HL-60 (cell line): ENCODE results near the gene HK1.
A peak's percentile ranks its signal among the peaks of the same experiment; 100 is the strongest.

Experiments
- DNase-seq, 2 experiments: peaks; one replicate each; pipeline ENCODE4 v3.0.0-alpha.2; 2010 to 2020; ENCODE audit warnings: low read depth in 1 of 2, low spot score in 1 of 2
- H3K27ac ChIP-seq: fragments of 250-450 bp; sonication (Bioruptor Pico); replicated peaks from 2 replicates; pipeline ENCODE4 v1.5.1; 2020; ENCODE audit warnings: mild to moderate bottlenecking, moderate library complexity
- H3K27me3 ChIP-seq: fragments of 250-450 bp; sonication (Bioruptor Pico); 2 replicates; pipeline ENCODE4 v1.5.1; 2021; ENCODE audit warnings: mild to moderate bottlenecking, moderate library complexity; ENCODE audit not compliant: insufficient read depth, poor library complexity, severe bottlenecking
- H3K4me3 ChIP-seq: replicated peaks from 2 replicates; pipeline ENCODE4 v1.5.1; 2011; ENCODE audit warnings: mild to moderate bottlenecking, control low read depth, low read length; ENCODE audit not compliant: insufficient read depth
- CTCF ChIP-seq: IDR thresholded peaks from one replicate; pipeline ENCODE4 v1.5.1; 2011; ENCODE audit warnings: low read length, control low read depth, inconsistent platforms; ENCODE audit not compliant: insufficient read depth
- GABPA ChIP-seq: IDR thresholded peaks from 2 replicates; pipeline ENCODE4 v1.6.1; 2012; ENCODE audit warnings: low read depth
- POLR2AphosphoS5 ChIP-seq: IDR thresholded peaks from 2 replicates; pipeline ENCODE4 v1.6.1; 2012; ENCODE audit warnings: low read depth
- REST ChIP-seq: IDR thresholded peaks from 2 replicates; pipeline ENCODE4 v1.6.1; 2012; ENCODE audit warnings: low read depth; ENCODE audit not compliant: insufficient replicate concordance
- SPI1 ChIP-seq: IDR thresholded peaks from 2 replicates; pipeline ENCODE4 v1.6.1; 2012; ENCODE audit warnings: low read depth, mild to moderate bottlenecking, borderline replicate concordance

HK1 gene

DNA sequence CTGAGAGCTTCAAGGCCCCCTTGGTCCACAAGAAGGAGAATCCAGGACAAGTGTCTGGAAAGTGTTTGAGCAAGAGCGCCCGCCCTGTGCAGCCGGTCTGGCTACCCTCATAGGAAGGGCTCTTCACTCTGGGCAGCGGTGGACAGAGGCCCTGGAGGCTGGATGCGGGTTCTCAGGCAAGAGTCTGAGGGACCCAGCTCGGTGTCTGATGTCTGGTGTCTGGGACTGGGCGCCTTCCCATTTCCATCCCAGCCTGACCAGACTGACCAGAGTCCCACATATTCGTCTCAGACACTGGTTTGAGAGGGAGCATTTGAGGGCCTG, 59.8 kb downstream of the HK1 start:
- Histone ChIP-seq H3K27ac (peak overlapping the region; percentile 42), H3K4me3 (no peak overlapping the region), H3K27me3 (no peaks in the 10 kb centered on the region)
- TF ChIP-seq CTCF (no peak), SPI1 (no peak), GABPA (no peak), POLR2AphosphoS5 (no peak), REST (no peak)
- no peak for DNase-seq

DNA sequence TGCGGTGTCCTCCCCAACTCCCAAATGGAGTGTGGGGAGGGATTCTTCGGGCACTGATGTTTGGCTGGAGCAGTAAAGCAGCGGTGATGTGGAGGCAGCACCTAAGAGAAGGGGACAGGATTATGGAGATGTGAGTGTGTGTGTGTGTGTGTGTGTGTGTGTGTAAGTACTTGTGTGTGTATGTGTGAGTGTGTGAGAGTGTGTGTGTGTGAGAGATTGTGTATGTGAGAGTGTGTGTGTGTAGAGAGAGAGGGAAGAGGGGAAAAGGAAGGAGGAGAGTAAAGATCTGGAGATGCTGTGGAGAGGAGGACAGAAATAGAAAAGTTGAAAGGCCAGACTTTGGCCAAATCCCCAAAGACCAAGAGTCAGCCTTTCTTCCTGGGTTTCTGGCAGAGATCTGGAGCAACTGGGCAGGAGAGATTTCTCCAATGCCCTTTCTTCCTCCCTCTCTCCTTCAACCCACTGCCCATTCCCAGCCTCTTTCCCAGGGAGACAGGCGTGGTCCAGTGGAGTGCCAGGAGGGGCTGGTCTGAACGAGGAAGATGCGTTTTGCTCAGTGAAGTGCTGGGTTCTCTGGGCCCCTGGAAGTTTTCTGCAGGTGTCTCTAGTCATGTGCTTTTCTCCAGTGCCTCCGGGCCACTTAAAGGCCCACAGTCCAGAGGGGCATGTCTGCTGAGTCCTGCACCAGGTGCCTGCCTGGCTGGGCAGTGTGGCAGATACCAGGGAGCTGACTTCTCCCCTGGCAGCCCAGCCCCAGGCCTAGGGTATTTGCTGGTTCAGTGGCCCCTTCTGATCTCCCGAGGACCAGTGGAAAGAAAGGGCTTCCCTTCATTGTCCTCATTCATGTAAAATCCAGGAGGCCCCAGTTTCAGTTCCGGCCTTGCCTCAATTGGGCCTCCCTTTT, 60.5 kb downstream of the HK1 start:
- Histone ChIP-seq H3K27ac (no peak overlapping the region), H3K27me3 (no peaks in the 10 kb centered on the region), H3K4me3 (no peak overlapping the region)
- DNase-seq: no peak
- TF ChIP-seq CTCF (no peak), GABPA (no peak), REST (no peak), POLR2AphosphoS5 (no peak), SPI1 (no peak)

DNA sequence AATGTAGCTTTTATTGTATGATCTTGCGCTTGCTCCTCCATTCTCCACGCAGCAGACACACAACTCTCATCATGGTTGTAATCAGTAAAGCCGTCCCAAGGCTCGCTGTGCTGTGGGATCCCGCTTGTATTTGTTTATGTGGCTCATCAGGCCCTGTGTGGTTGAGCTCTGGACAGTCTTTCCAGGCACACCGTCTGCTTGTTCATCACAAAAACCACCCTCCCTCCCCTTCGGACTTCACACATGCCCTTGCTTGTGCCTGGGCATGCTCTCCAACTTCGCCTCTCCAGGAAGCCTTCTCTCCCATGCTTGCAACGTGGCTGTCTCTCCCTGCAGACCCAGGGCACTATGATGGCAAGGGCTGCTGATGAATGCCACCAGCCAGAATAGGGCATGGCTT, 62.4 kb downstream of the HK1 start:
- Histone ChIP-seq H3K27me3 (no peaks in the 10 kb centered on the region), H3K27ac (no peak overlapping the region), H3K4me3 (no peak overlapping the region)
- no peak for DNase-seq
- no peak for TF ChIP-seq GABPA
- TF ChIP-seq POLR2AphosphoS5: no peak
- no peak for TF ChIP-seq SPI1

DNA sequence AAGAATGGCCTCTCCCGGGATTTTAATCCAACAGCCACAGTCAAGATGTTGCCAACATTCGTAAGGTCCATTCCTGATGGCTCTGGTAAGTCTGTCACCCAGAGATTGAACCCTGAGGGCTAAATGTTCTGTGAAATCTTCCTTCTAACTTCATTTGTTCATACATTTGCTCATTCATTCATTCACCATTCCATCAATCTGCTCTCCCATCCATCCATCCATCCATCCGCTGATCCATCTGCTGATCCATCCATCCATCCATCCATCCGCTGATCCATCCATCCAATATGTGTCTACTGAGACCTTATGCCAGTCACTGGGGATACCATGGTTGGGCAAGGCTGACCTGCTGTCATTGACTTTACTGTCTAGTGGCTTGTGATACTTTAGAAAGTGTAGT, 65.6 kb downstream of the HK1 start:
- Histone ChIP-seq H3K27ac (no peak overlapping the region), H3K4me3 (no peak overlapping the region)
- DNase-seq: no peak

More for the DNA sequence above, 65.6 kb downstream of the HK1 start:
- no peak for TF ChIP-seq SPI1
- TF ChIP-seq POLR2AphosphoS5: no peak
- TF ChIP-seq REST: no peak
- TF ChIP-seq GABPA: no peak
- H3K27me3 ChIP-seq: no peaks in the 10 kb centered on the region
